Measurements from ENCODE around the gene CHD3. TPM values are rescaled to one million over a fixed set of nuclear protein-coding genes. Genes with fewer than 3 reads are reported as not detected.
"Not testable (repeated sequence)": the region's sequence is repeated elsewhere in the genome, so short reads cannot be mapped to it uniquely, and the experiment has no call there.

Gene CHD3
- total RNA-seq, 1 donor from 2014 or later = 339 TPM

DNA sequence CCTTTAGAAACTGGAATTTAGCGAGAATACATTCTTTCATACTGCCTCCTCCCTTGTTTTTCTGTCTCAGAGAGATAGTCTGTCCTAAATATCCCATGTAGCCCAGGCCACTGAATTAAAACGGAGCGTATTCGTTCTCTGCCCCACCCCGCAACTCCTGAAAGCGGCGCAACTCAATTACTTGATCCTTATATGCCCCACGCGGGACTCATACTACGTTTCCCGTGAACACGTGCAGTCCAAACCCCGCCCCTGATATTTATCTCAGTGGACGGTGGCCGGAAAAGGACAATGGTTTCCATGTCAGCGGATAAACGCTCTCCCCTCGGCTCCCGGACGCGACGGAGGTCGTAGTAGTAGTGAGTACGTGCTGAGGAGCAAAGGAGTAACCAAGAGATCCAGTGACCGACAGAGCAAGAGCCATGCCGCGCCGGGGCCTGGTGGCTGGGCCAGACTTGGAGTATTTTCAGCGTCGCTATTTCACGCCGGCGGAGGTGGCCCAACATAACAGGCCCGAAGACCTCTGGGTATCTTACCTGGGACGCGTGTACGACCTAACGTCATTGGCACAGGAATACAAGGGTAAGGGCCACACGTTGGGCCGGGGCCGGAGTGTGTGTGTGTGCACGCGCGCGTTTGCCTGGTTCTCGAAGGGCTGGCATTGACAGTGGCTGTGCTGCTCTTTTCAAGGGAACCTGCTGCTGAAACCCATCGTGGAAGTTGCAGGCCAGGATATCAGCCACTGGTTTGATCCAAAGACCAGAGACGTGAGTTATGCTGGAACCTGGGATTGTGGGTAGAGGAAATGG lies 30.7 kb upstream of the CHD3 start, which contains the start of gene CYB5D1:
Gene CYB5D1 (plus strand): TSS at position 291 of the 809 bp plus-strand sequence. CDS start 132 bp downstream, at position 423.
- Mint-ChIP-seq H3K9me3 (no peaks in the 10 kb centered on the region), H3K4me3 (no peak within 1 kb of the TSS), H3K27ac (no peak within 1 kb of the TSS), H3K4me1 (peaks cover 15% of the 10 kb centered on the region), H3K36me3 (peaks cover 2% of the 10 kb centered on the region), H3K27me3 (ENCODE audit: low read depth) (no peaks in the 10 kb centered on the region)
- TF ChIP-seq, protein P1, sequence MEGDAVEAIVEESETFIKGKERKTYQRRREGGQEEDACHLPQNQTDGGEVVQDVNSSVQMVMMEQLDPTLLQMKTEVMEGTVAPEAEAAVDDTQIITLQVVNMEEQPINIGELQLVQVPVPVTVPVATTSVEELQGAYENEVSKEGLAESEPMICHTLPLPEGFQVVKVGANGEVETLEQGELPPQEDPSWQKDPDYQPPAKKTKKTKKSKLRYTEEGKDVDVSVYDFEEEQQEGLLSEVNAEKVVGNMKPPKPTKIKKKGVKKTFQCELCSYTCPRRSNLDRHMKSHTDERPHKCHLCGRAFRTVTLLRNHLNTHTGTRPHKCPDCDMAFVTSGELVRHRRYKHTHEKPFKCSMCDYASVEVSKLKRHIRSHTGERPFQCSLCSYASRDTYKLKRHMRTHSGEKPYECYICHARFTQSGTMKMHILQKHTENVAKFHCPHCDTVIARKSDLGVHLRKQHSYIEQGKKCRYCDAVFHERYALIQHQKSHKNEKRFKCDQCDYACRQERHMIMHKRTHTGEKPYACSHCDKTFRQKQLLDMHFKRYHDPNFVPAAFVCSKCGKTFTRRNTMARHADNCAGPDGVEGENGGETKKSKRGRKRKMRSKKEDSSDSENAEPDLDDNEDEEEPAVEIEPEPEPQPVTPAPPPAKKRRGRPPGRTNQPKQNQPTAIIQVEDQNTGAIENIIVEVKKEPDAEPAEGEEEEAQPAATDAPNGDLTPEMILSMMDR (IDR thresholded peaks at IDR 0.05; ENCODE audit: unreplicated experiment) = no peak
- DNase-seq (ENCODE audit: low spot score in 2 of 2, unreplicated experiment in 2 of 2) = peak; percentile 61 to 83

DNA sequence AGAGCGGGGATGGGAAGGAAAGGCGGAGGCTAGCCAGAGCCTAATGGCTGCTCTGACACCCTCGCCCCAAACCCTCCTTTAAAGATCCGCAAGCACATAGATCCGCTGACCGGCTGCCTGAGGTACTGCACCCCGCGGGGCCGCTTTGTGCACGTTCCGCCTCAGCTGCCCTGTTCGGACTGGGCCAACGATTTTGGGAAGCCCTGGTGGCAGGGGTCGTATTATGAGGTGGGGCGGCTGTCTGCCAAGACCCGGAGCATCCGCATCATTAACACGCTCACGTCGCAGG lies 30.1 kb upstream of the CHD3 start:
- Mint-ChIP-seq H3K27ac (no peak overlapping the region), H3K4me3 (no peak overlapping the region), H3K36me3 (peaks cover 2% of the 10 kb centered on the region), H3K9me3 (no peaks in the 10 kb centered on the region), H3K4me1 (peaks cover 15% of the 10 kb centered on the region), H3K27me3 (ENCODE audit: low read depth) (no peaks in the 10 kb centered on the region)
- DNase-seq (ENCODE audit: low spot score in 2 of 2, unreplicated experiment in 2 of 2) = no peak
- TF ChIP-seq, protein P1 (IDR thresholded peaks at IDR 0.05; ENCODE audit: unreplicated experiment) = peak; percentile 64

DNA sequence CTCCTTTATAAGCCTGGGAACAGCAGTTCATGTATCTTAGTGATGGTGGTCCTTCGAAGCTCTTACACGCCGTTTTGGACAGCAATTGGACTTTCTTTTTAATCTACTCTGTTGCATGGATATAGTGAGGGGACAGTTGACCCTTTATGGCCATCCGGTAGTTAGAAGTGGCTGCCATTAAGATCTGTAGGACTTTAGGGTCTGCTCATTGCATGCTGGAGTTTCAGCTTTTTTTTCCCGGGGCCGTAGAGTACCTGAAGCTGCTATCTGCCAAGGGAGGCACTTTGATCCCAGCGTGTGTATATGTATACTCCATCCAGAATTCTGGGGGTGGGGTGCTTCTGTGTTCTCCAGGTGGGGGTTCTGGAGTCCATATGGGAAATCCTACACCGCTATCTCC lies 29.6 kb upstream of the CHD3 start:
- Mint-ChIP-seq H3K36me3 (peaks cover 2% of the 10 kb centered on the region), H3K4me1 (peaks cover 10% of the 10 kb centered on the region), H3K27ac (no peak overlapping the region), H3K27me3 (ENCODE audit: low read depth) (no peaks in the 10 kb centered on the region), H3K9me3 (no peaks in the 10 kb centered on the region), H3K4me3 (no peak overlapping the region)
- TF ChIP-seq, protein P1 (IDR thresholded peaks at IDR 0.05; ENCODE audit: unreplicated experiment) = no peak
- DNase-seq (ENCODE audit: low spot score in 2 of 2, unreplicated experiment in 2 of 2) = no peak

DNA sequence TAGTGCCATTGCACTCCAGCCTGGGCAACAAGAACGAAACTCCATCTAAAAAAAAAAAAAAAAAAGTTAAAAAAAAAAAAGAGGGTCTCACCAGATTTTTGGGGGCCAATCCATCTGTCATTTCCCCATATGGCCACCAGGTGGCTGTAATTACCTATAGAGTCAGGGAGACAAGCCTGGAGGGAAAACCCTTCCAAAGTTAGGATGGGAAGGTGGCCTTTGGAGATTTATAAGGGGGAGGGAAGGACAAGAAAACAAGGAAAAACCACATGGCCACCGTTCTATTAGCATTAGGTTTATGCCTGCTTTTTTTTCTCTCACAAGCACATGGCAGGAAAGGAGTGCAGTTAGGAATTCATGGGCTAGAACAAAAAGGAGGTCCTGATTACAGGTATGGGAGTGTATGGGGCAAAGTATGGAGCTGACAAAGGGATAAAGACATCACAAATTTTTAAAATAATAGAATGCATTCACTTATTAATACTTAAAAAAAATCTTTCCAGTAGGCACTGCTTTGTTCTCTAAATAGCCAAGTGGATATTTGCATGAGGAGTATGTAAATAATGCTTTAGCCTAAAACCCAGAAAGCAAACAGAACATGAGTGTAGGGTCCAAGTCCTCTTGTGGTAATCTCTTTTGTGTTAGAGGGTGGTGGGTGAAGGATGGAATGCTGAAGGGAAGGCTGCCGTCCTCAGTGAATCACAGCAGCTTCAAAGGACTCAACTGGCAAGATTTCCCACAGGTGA lies 25.7 kb upstream of the CHD3 start:
- Mint-ChIP-seq H3K27me3 (ENCODE audit: low read depth) (no peaks in the 10 kb centered on the region), H3K4me1 (peaks cover 8% of the 10 kb centered on the region), H3K9me3 (no peaks in the 10 kb centered on the region), H3K4me3 (no peak overlapping the region), H3K36me3 (peaks cover 17% of the 10 kb centered on the region), H3K27ac (peak overlapping the region; percentile 28)
- no peak for DNase-seq (ENCODE audit: low spot score in 2 of 2, unreplicated experiment in 2 of 2)
- TF ChIP-seq, protein P1 (IDR thresholded peaks at IDR 0.05; ENCODE audit: unreplicated experiment) = peak; percentile 96

DNA sequence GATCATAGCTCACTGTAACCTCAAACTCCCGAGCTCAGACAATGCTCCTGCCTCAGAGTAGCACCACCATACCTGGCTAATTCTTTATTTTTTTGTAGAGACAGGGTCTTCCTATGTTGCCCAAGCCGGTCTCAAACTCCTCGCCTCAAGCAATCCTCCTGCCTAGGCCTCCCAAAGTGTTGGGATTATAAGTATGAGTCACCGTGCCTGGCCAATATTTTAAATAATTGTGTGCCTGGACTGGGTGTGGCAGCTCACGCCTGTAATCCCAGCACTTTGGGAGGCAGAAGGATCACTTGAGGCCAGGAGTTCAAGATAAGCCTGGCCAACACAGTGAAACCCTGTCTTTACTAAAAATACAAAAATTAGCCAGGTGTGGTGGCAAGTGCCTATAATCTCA lies 24.2 kb upstream of the CHD3 start:
- not testable (repeated sequence) for DNase-seq (ENCODE audit: low spot score in 2 of 2, unreplicated experiment in 2 of 2); H3K9me3 Mint-ChIP-seq; H3K27ac Mint-ChIP-seq; H3K27me3 Mint-ChIP-seq (ENCODE audit: low read depth); H3K4me3 Mint-ChIP-seq; H3K4me1 Mint-ChIP-seq
- H3K36me3 Mint-ChIP-seq = peaks cover 21% of the 10 kb centered on the region

DNA sequence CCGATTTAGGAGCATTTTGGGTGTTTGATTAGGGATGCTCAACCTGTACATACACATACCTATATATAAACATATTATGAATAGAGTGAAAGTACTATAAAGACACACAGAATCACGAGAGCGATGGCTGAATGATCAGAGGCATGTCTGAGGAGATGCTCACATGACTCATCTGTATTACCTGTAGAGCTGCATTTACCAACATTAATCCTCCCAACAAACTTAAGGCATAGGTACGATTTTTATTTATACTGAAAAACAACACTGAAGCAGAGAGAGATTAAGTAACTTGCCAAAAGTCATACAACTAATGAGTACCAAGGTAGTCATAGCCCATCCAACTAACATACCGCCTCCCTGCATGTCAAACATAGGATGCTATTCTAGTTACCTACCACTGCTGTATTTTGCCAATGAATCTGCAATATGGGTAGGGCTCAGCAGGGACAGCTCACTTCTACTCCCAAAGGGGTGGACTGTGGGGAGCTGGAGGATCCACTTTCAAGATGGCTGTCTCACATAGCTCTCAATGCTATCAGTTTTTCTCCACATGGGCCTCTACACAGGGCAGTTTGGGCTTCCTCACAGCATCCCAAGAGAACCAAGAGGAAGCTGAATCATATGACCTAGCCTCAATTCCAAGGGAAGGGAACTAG lies 23.5 kb upstream of the CHD3 start:
- H3K27ac Mint-ChIP-seq = no peak overlapping the region
- no peaks in the 10 kb centered on the region for H3K27me3 Mint-ChIP-seq (ENCODE audit: low read depth)
- TF ChIP-seq, protein P1 (IDR thresholded peaks at IDR 0.05; ENCODE audit: unreplicated experiment) = no peak
- no peak for DNase-seq (ENCODE audit: low spot score in 2 of 2, unreplicated experiment in 2 of 2)
- H3K4me3 Mint-ChIP-seq = no peak overlapping the region
- H3K9me3 Mint-ChIP-seq = no peaks in the 10 kb centered on the region
- peaks cover 21% of the 10 kb centered on the region for H3K36me3 Mint-ChIP-seq
- H3K4me1 Mint-ChIP-seq = peaks cover 7% of the 10 kb centered on the region

Data from mesothelial cell of epicardium (in vitro differentiated cells).